K562 (cell line): ENCODE results near the gene ATXN2L. TPM values are rescaled to one million over a fixed set of nuclear protein-coding genes. Genes with fewer than 3 reads are reported as not detected.

ENCODE experiments used
- CEBPG ChIP-seq, 3 experiments: fragments of 200-800 bp in 1 of 3; sonication (Bioruptor generic) in 1 of 3; sonication (generic) in 1 of 3; formaldehyde crosslinking in 1 of 3; IDR thresholded peaks in 2 of 3; conservative IDR thresholded peaks in 1 of 3; 2 replicates each; pipeline versions ENCODE4 v1.6.1 to v1.8.0; 2016 to 2022; ENCODE audit warnings: missing compliant biosample characterization in 2 of 3, missing genetic modification characterization in 2 of 3, mild to moderate bottlenecking in 1 of 3, missing genetic modification reagents in 1 of 3
- GABPB2 ChIP-seq: fragments of 250-450 bp; sonication (Bioruptor Pico); conservative IDR thresholded peaks from 2 replicates; pipeline ENCODE4 v1.5.1; 2021; ENCODE audit warnings: mild to moderate bottlenecking
- HCFC1 ChIP-seq: IDR thresholded peaks from 2 replicates; pipeline ENCODE4 v1.6.1; 2012; ENCODE audit warnings: low read depth, low read length, improper control_type of control experiment
- HDAC6 ChIP-seq: IDR thresholded peaks from 2 replicates; pipeline ENCODE4 v1.6.1; 2012; ENCODE audit warnings: low read depth, mild to moderate bottlenecking, control low read depth, inconsistent platforms, low read length, moderate library complexity
- JUND ChIP-seq, 2 experiments: IDR thresholded peaks; 2 replicates in 1 of 2; 3 replicates in 1 of 2; pipeline ENCODE4 v1.6.1; 2011; ENCODE audit warnings: borderline replicate concordance in 2 of 2, low read depth in 2 of 2, low read length in 2 of 2, improper control_type of control experiment in 1 of 2, missing biosample characterization in 1 of 2, missing genetic modification characterization in 1 of 2, missing genetic modification reagents in 1 of 2
- NCOA4 ChIP-seq: fragments of 450-650 bp; IDR thresholded peaks from 2 replicates; pipeline ENCODE4 v1.6.1; 2018; ENCODE audit warnings: mild to moderate bottlenecking; ENCODE audit not compliant: partially characterized antibody
- RB1 ChIP-seq: fragments of 450-650 bp; IDR thresholded peaks from 2 replicates; pipeline ENCODE4 v1.6.1; 2017; ENCODE audit warnings: low read depth, mild to moderate bottlenecking
- RBBP5 ChIP-seq: fragments of 200-600 bp; sonication (generic); IDR thresholded peaks from 2 replicates; pipeline ENCODE4 v1.6.1; 2012; ENCODE audit warnings: borderline replicate concordance, mild to moderate bottlenecking, low read length, control low read depth, inconsistent platforms; ENCODE audit not compliant: insufficient read depth, poor library complexity, severe bottlenecking
- SAFB ChIP-seq: fragments of 200-400 bp; formaldehyde crosslinking; IDR thresholded peaks from 2 replicates; pipeline ENCODE4 v1.6.1; 2017; ENCODE audit warnings: low read depth, low read length, borderline replicate concordance
- SP1 ChIP-seq: sonication (generic); formaldehyde crosslinking; IDR thresholded peaks from 2 replicates; pipeline ENCODE4 v1.8.1; 2022; ENCODE audit warnings: mild to moderate bottlenecking, missing genetic modification reagents
- SPI1 ChIP-seq: IDR thresholded peaks from 2 replicates; pipeline ENCODE4 v1.6.1; 2011; ENCODE audit warnings: low read depth, low read length, control low read depth, borderline replicate concordance
- TAF9B ChIP-seq: fragments of 450-650 bp; IDR thresholded peaks from 2 replicates; pipeline ENCODE4 v1.6.1; 2018; ENCODE audit warnings: mild to moderate bottlenecking; ENCODE audit not compliant: partially characterized antibody
- TEAD1 ChIP-seq, 2 experiments: fragments of 450-650 bp in 1 of 2; sonication (generic) in 1 of 2; formaldehyde crosslinking; IDR thresholded peaks; 2 replicates each; pipeline versions ENCODE4 v1.4.0 to v1.8.0; 2020 to 2022; ENCODE audit warnings: mild to moderate bottlenecking in 2 of 2, missing genetic modification reagents in 1 of 2
- polyA plus RNA-seq, 8 experiments: library from polyadenylated mRNA; depleted of rRNA in 4 of 8; stranded (reverse) in 5 of 8; unstranded in 3 of 8; fragments of >200 nt; fragmentation: Nextera tagmentation in 2 of 8; fragmentation: Illumina TruSeq in 1 of 8; extraction: Ambion mirVana in 2 of 8; extraction: Trizol in 1 of 8; gene quantifications; 2 replicates each; pipeline versions ENCODE4 v1.2.1 to v1.2.3, GENCODE V29; 2011 to 2014; ENCODE audit warnings: inconsistent platforms in 1 of 8, missing spikeins in 1 of 8
- total RNA-seq, 7 experiments: library from RNA; depleted of rRNA in 6 of 7; stranded (reverse); fragments of >200 nt in 6 of 7; fragmentation: Illumina TruSeq in 2 of 7; extraction: Trizol in 2 of 7; gene quantifications; 2 replicates each; pipeline versions ENCODE4 v1.2.1 to v1.2.3, GENCODE V29; 2011 to 2021; ENCODE audit warnings: low replicate concordance in 1 of 7
- TF ChIP-seq, protein P1 (sequence below), 2 experiments: fragments of 450-650 bp; conservative IDR thresholded peaks; 2 replicates each; pipeline ENCODE4 v1.6.1; 2017; ENCODE audit warnings: mild to moderate bottlenecking in 2 of 2, moderate library complexity in 2 of 2
- TF ChIP-seq, protein P2 (sequence below): sonication (generic); formaldehyde crosslinking; IDR thresholded peaks from 2 replicates; pipeline ENCODE4 v1.8.0; 2022; ENCODE audit warnings: missing genetic modification reagents, mild to moderate bottlenecking, borderline replicate concordance
- TF ChIP-seq, protein P3 (sequence below), 2 experiments: fragments of 450-650 bp; IDR thresholded peaks; 2 replicates each; pipeline ENCODE4 v1.6.1; 2016; ENCODE audit warnings: mild to moderate bottlenecking in 2 of 2, borderline replicate concordance in 1 of 2, low read depth in 1 of 2, moderate library complexity in 1 of 2

The ATXN2L gene
- total and polyA plus RNA-seq, 9 of the 15 experiments (the other 6 are each of a cell fraction or from before 2014, with no cell fraction given) = 3.8 to 280 (median 37.2) TPM

DNA sequence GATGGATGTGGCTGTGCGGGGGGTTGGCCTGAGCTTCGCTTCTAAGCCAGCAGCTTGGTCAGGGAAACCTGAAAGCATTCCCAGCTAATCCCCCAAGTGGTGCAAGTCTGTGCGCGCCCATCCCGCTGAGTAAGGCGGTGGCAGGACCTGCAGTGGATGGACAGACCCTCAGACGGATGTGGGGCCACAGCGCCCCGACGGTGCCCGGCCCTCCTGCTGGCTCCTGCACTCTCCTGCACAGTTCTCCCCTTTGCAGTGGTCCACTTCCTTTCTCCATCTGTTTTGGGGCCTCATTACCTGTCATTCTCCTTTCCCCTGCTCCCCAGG is 57.8 kb downstream of the ATXN2L start (continued):
- TF ChIP-seq, protein P1, sequence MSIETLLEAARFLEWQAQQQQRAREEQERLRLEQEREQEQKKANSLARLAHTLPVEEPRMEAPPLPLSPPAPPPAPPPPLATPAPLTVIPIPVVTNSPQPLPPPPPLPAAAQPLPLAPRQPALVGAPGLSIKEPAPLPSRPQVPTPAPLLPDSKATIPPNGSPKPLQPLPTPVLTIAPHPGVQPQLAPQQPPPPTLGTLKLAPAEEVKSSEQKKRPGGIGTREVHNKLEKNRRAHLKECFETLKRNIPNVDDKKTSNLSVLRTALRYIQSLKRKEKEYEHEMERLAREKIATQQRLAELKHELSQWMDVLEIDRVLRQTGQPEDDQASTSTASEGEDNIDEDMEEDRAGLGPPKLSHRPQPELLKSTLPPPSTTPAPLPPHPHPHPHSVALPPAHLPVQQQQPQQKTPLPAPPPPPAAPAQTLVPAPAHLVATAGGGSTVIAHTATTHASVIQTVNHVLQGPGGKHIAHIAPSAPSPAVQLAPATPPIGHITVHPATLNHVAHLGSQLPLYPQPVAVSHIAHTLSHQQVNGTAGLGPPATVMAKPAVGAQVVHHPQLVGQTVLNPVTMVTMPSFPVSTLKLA (conservative IDR thresholded peaks at IDR 0.05) = no peak
- TF ChIP-seq SAFB = no peak
- no peak for TF ChIP-seq GABPB2 (CRISPR knock-in tag)
- TF ChIP-seq RBBP5 = peak; percentile 10
- no peak for TF ChIP-seq TAF9B
- TF ChIP-seq, protein P2, sequence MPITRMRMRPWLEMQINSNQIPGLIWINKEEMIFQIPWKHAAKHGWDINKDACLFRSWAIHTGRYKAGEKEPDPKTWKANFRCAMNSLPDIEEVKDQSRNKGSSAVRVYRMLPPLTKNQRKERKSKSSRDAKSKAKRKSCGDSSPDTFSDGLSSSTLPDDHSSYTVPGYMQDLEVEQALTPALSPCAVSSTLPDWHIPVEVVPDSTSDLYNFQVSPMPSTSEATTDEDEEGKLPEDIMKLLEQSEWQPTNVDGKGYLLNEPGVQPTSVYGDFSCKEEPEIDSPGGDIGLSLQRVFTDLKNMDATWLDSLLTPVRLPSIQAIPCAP (CRISPR knock-in tag) = no peak
- TF ChIP-seq RB1 = no peak
- no peak for TF ChIP-seq NCOA4
- 0 out of 2 replicates have a peak, but pooled peaks have one; percentile 30 for TF ChIP-seq SP1
- TF ChIP-seq TEAD1 (CRISPR knock-in tag; IDR thresholded peaks at IDR 0.05) = no peak
- TF ChIP-seq CEBPG (CRISPR knock-in tag; IDR thresholded peaks at IDR 0.05) = no peak
- no peak for TF ChIP-seq CEBPG (tag; conservative IDR thresholded peaks at IDR 0.05 in 1 of 2, IDR thresholded peaks at IDR 0.05 in 1 of 2)
- 0 out of 2 replicates have a peak, but pooled peaks have one; percentile 18 for TF ChIP-seq HDAC6
- 0 out of 2 replicates have a peak, but pooled peaks have one; percentile 0 for TF ChIP-seq HCFC1
- TF ChIP-seq, protein P3, sequence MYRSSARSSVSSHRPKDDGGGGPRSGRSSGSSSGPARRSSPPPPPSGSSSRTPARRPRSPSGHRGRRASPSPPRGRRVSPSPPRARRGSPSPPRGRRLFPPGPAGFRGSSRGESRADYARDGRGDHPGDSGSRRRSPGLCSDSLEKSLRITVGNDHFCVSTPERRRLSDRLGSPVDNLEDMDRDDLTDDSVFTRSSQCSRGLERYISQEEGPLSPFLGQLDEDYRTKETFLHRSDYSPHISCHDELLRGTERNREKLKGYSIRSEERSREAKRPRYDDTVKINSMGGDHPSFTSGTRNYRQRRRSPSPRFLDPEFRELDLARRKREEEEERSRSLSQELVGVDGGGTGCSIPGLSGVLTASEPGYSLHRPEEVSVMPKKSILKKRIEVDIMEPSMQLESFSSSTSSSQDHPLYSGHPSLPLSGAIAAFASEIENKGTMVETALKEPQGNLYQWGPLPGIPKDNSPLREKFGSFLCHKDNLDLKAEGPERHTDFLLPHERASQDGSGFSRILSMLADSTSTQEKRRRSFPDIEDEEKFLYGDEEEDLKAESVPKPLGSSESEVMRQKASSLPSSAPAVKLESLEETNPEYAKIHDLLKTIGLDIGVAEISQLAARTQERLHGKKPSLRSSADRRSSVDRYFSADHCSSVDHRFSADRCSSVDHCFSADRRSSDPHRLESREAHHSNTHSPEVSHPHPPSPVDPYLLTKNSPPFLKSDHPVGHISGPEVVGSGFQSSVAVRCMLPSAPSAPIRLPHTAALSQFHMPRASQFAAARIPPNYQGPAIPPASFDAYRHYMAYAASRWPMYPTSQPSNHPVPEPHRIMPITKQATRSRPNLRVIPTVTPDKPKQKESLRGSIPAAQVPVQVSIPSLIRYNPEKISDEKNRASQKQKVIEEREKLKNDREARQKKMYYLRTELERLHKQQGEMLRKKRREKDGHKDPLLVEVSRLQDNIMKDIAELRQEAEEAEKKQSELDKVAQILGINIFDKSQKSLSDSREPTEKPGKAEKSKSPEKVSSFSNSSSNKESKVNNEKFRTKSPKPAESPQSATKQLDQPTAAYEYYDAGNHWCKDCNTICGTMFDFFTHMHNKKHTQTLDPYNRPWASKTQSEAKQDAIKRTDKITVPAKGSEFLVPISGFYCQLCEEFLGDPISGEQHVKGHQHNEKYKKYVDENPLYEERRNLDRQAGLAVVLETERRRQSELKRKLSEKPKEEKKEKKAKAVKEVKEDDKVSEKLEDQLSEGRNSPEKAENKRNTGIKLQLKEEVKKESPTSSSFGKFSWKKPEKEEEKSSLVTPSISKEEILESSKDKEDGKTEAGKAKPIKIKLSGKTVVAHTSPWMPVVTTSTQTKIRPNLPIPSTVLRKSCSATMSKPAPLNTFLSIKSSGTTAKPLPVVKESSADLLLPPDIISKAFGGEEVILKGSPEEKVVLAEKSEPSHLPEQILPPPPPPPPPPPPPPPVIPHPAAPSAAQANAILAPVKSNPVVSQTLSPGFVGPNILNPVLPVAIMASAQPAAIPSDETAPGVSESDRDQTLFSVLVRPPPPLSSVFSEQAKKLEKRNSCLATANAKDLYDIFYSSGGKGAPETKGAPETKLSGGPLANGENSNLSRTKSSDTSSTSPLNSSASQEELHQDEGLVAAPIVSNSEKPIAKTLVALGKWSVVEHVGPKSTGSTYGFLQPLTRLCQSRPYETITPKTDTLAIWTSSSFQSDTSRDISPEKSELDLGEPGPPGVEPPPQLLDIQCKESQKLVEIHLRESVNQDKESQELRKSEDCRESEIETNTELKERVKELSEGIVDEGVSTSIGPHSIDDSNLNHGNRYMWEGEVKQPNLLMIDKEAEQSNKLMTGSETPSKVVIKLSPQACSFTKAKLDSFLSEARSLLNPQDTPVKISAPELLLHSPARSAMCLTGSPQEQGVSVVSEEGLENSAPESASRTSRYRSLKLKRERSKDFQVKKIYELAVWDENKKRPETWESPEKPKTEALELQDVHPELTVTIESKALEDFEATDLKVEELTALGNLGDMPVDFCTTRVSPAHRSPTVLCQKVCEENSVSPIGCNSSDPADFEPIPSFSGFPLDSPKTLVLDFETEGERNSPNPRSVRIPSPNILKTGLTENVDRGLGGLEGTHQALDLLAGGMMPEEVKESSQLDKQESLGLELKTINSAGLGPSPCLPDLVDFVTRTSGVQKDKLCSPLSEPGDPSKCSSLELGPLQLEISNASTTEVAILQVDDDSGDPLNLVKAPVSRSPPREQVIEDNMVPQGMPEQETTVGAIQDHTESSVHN (IDR thresholded peaks at IDR 0.05; ENCODE audit: borderline replicate concordance in 1 of 2, low read depth in 1 of 2) = no peak
- TF ChIP-seq SPI1 = no peak
- no peak for TF ChIP-seq JUND (IDR thresholded peaks at IDR 0.05; ENCODE audit: borderline replicate concordance, low read depth, low read length)
- no peak for TF ChIP-seq JUND (tag; IDR thresholded peaks at IDR 0.05; ENCODE audit: borderline replicate concordance, low read depth, low read length)
